ENCODE measurements around the gene TARDBP. TPM values are rescaled to one million over a fixed set of nuclear protein-coding genes. Genes with fewer than 3 reads are reported as not detected.
"Not testable (repeated sequence)": the region's sequence is repeated elsewhere in the genome, so short reads cannot be mapped to it uniquely, and the experiment has no call there.

The TARDBP gene
- total RNA-seq, 1 experiment from 2014 or later, result 196 TPM

DNA sequence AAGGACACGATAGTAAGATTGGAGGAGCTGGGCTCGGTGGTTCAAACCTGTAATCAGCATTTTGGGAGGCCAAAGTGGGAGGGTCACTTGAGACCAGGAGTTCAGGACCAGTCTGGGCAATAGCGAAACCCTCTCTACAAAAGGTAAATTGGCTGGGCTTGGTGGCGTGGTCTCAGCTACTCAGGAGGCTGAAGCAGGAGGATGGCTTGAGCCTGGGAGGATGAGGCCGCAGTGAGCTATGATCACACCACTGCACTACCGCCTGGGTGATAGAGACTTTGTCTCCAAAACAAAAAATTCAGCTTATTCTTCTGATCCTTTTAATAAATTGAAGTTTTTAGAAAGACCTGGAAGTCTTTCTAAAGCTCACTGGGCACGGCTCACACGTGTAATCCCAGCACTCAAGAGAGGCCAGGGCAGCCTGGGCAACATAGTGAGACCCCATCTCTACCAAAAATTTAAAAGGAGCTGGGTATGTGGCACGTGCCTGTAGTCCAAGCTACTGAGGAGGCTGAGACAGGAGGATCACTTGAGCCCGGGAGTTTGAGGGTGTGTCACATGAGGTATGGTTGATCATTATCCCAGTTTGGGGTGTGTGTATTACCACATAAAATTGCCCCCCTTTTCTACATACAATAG lies 19.3 kb downstream of the TARDBP start:
- H3K9me3 ChIP-seq (ENCODE audit: control insufficient read depth, insufficient read depth, low read depth, low read length), result no peaks in the 10 kb centered on the region
- intact Hi-C loops (cut with micrococcal nuclease; ENCODE audit: unreplicated experiment) (loop anchor here (10.0 kb wide), 1 partner anchor 613 kb away; no protein-coding TSS in a partner anchor), in situ Hi-C loops (cut with HindIII; ENCODE audit: low pct_unique_long_range_greater_than_20kb, low sequenced_read_pairs) (no loop called here)
- ATAC-seq (peak; percentile 42), DNase-seq (ENCODE audit: low read depth, low spot score) (no peak)
- peaks cover 3% of the 10 kb centered on the region for H3K36me3 ChIP-seq (ENCODE audit: control insufficient read depth, insufficient read depth, low read length)
- POLR2A ChIA-PET, result interaction anchor here (0.6 kb wide), 1 partner anchor 30 kb away, joined by 8 read pairs; no protein-coding TSS in a partner anchor
- no peak overlapping the region for H3K27ac ChIP-seq (ENCODE audit: low read length)
- TF ChIP-seq, protein P1, sequence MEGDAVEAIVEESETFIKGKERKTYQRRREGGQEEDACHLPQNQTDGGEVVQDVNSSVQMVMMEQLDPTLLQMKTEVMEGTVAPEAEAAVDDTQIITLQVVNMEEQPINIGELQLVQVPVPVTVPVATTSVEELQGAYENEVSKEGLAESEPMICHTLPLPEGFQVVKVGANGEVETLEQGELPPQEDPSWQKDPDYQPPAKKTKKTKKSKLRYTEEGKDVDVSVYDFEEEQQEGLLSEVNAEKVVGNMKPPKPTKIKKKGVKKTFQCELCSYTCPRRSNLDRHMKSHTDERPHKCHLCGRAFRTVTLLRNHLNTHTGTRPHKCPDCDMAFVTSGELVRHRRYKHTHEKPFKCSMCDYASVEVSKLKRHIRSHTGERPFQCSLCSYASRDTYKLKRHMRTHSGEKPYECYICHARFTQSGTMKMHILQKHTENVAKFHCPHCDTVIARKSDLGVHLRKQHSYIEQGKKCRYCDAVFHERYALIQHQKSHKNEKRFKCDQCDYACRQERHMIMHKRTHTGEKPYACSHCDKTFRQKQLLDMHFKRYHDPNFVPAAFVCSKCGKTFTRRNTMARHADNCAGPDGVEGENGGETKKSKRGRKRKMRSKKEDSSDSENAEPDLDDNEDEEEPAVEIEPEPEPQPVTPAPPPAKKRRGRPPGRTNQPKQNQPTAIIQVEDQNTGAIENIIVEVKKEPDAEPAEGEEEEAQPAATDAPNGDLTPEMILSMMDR (IDR thresholded peaks at IDR 0.05), result no peak
- TF ChIP-seq TCF7L2 (IDR thresholded peaks at IDR 0.05; ENCODE audit: low read depth, low read length) (no peak), POLR2AphosphoS5 (IDR thresholded peaks at IDR 0.05; ENCODE audit: low read depth, low read length) (no peak)
- no peaks in the 10 kb centered on the region for H3K27me3 ChIP-seq (ENCODE audit: control insufficient read depth, insufficient read depth, low read length)
- no peaks in the 10 kb centered on the region for H3K4me1 ChIP-seq (ENCODE audit: control insufficient read depth, insufficient read depth, low read length)
- no TSS peak for BruUV-seq (replicated peaks)
- CTCF ChIA-PET, result interaction anchor here (0.6 kb wide), 2 partner anchors 30 to 96 kb away, joined by 3 read pairs; no protein-coding TSS in a partner anchor
- H3K4me3 ChIP-seq (ENCODE audit: low read depth in 2 of 2, low read length in 2 of 2), result no peak overlapping the region

DNA sequence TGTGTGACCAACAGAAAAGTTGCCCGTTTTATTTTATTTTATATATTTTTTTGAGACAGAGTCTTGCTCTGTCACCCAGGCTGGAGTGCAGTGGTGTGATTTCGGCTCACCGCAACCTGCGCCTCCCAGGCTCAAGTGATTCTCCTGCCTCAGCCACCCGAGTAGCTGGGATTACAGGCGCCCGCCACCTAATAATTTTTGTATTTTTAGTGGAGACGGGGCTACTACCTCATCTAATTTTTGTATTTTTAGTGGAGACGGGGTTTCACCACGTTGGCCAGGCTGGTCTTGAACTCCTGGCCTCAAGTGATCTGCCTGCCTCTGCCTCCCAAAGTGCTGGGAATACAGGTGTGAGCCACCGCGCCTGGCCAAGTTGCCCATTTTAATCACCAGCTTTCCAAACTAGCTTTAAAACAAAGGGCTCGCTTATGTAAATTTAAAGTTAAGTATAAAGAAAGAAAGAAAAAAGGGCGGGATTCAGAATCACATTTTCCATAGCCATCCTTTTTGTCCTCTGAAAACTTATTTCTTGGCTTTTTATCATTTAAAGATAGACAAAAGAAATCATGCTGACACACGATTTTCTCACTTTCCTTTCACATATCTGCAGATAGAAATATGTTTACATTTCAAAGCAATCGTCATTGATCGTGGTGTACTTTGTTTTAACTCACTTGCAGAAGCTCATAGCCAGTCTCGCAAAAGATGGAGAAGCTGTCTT lies 24.7 kb downstream of the TARDBP start:
- DNase-seq (ENCODE audit: low read depth, low spot score); H3K27ac ChIP-seq (ENCODE audit: low read length); H3K4me3 ChIP-seq (ENCODE audit: low read depth in 2 of 2, low read length in 2 of 2); H3K4me1 ChIP-seq (ENCODE audit: control insufficient read depth, insufficient read depth, low read length); BruUV-seq (replicated peaks); H3K36me3 ChIP-seq (ENCODE audit: control insufficient read depth, insufficient read depth, low read length); H3K27me3 ChIP-seq (ENCODE audit: control insufficient read depth, insufficient read depth, low read length); ATAC-seq; H3K9me3 ChIP-seq (ENCODE audit: control insufficient read depth, insufficient read depth, low read depth, low read length); in situ Hi-C loops (cut with HindIII; ENCODE audit: low pct_unique_long_range_greater_than_20kb, low sequenced_read_pairs): not testable (repeated sequence)
- intact Hi-C loops (cut with micrococcal nuclease; ENCODE audit: unreplicated experiment), result loop anchor here (10.0 kb wide), 1 partner anchor 608 kb away; no protein-coding TSS in a partner anchor
- CTCF ChIA-PET, result interaction anchor here (0.6 to 1.9 kb wide), 13 partner anchors 17 to 1241 kb away, joined by 3 to 15 read pairs (median 4); partner anchors contain the start of genes EXOSC10 and FBXO6
- POLR2A ChIA-PET, result interaction anchor here (0.5 to 0.9 kb wide), 4 partner anchors 15 to 871 kb away, joined by 3 to 6 read pairs (median 4); no protein-coding TSS in a partner anchor

DNA sequence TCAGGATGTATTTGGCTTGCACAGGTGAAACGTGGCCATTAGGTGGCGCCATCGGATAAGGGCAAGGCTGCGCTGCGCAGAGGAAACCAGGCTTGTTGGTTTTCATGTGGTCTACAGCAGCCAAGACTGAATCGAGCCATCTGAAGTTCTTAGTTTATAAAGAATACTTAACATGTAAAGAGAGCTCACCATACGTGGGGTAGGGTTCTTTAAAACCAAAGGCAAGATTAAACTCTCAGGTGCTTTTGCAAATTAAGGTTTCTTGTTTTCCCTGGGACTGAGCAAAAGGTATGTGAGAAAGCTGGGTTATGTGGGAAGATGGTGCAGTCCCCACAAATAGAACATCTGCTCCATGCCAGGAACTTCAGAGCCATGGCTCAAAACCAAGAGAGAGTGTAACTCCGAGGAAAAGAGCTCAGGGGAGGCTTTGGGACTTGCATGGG lies 25.3 kb downstream of the TARDBP start:
- Histone ChIP-seq H3K27me3 (ENCODE audit: control insufficient read depth, insufficient read depth, low read length) (no peaks in the 10 kb centered on the region), H3K27ac (ENCODE audit: low read length) (no peak overlapping the region), H3K36me3 (ENCODE audit: control insufficient read depth, insufficient read depth, low read length) (no peaks in the 10 kb centered on the region), H3K4me3 (ENCODE audit: low read depth in 2 of 2, low read length in 2 of 2) (no peak overlapping the region), H3K4me1 (ENCODE audit: control insufficient read depth, insufficient read depth, low read length) (no peaks in the 10 kb centered on the region), H3K9me3 (ENCODE audit: control insufficient read depth, insufficient read depth, low read depth, low read length) (no peaks in the 10 kb centered on the region)
- POLR2A ChIA-PET, result interaction anchor here (0.5 to 1.1 kb wide), 3 partner anchors 24 to 870 kb away, joined by 3 to 6 read pairs (median 3); no protein-coding TSS in a partner anchor
- TF ChIP-seq TCF7L2 (IDR thresholded peaks at IDR 0.05; ENCODE audit: low read depth, low read length), result no peak
- TF ChIP-seq, protein P1 (IDR thresholded peaks at IDR 0.05), result peak; percentile 99
- TF ChIP-seq, protein P2, sequence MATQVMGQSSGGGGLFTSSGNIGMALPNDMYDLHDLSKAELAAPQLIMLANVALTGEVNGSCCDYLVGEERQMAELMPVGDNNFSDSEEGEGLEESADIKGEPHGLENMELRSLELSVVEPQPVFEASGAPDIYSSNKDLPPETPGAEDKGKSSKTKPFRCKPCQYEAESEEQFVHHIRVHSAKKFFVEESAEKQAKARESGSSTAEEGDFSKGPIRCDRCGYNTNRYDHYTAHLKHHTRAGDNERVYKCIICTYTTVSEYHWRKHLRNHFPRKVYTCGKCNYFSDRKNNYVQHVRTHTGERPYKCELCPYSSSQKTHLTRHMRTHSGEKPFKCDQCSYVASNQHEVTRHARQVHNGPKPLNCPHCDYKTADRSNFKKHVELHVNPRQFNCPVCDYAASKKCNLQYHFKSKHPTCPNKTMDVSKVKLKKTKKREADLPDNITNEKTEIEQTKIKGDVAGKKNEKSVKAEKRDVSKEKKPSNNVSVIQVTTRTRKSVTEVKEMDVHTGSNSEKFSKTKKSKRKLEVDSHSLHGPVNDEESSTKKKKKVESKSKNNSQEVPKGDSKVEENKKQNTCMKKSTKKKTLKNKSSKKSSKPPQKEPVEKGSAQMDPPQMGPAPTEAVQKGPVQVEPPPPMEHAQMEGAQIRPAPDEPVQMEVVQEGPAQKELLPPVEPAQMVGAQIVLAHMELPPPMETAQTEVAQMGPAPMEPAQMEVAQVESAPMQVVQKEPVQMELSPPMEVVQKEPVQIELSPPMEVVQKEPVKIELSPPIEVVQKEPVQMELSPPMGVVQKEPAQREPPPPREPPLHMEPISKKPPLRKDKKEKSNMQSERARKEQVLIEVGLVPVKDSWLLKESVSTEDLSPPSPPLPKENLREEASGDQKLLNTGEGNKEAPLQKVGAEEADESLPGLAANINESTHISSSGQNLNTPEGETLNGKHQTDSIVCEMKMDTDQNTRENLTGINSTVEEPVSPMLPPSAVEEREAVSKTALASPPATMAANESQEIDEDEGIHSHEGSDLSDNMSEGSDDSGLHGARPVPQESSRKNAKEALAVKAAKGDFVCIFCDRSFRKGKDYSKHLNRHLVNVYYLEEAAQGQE (IDR thresholded peaks at IDR 0.05; ENCODE audit: insufficient read depth in 1 of 2, low read depth in 2 of 2, low read length in 1 of 2), result 0 out of 4 replicates have a peak, but pooled peaks of 1 of the 2 experiments have one; percentile 64
- no TSS peak for BruUV-seq (replicated peaks)
- DNase-seq (ENCODE audit: low read depth, low spot score) (peak; percentile 78), ATAC-seq (peak; percentile 95)
- in situ Hi-C loops (cut with HindIII; ENCODE audit: low pct_unique_long_range_greater_than_20kb, low sequenced_read_pairs) (no loop called here), intact Hi-C loops (cut with micrococcal nuclease; ENCODE audit: unreplicated experiment) (loop anchor here (10.0 kb wide), 1 partner anchor 607 kb away; no protein-coding TSS in a partner anchor)
- CTCF ChIA-PET, result interaction anchor here (0.6 to 1.9 kb wide), 13 partner anchors 17 to 1241 kb away, joined by 3 to 15 read pairs (median 4); partner anchors contain the start of genes EXOSC10 and FBXO6

Data from Panc1 (cell line).